HG02571 (cell line): ENCODE data around the gene ATOH7.
"Not testable (repeated sequence)": the region's sequence is repeated elsewhere in the genome, so short reads cannot be mapped to it uniquely, and the experiment has no call there.

ENCODE experiments used
- ATAC-seq: cut with Tn5 transposase; IDR thresholded peaks from one replicate; pipeline ENCODE4 v1.9.1; 2021; ENCODE audit warnings: mild to moderate bottlenecking, moderate library complexity; ENCODE audit not compliant: unreplicated experiment

Gene ATOH7

DNA sequence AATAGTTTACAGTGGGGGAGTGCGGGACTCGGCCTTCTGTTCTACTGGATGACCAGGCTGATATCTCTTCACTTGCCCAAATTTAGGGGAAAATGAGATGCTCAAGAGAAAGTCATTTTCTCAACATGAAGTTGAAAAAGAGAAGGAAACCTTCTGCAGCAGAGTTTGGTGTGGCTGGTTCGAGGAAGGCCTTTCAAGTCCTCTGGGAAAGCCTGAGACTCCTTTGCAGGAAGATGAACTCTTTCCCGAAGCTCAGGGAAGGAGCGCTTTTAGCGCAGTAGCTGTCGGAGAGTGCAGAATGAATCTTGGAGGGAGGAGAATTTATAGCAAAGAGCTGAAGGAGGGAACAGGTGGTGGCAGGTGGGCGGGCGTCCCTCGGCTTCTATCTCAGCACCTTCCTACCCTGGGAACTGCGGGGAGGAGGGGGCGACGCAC is at the start of gene ATOH7:
TSS of gene ATOH7 (minus strand) at position 297 of the 435 bp plus-strand sequence. CDS start 436 bp downstream, outside the sequence.
- ATAC-seq, result no peak

DNA sequence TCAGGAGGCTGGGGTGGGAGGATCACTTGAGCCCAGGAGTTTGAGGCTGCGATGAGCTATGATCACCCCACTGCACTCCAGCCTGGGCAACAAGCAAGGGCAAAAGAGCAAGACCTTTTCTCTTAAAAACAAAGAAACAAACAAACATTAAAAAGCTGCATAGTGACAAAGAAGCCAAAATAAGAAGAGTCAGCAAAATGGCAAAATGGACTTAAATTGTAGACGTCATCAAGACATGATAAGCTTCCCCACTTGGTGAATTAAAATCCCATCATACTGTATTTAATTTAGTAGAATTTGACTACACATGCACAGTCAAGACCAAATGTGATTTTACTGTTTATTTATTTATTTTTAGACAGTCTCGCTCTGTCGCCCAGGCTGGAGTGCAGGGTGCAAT is 48.8 kb upstream of the ATOH7 start:
- ATAC-seq, result no peak

DNA sequence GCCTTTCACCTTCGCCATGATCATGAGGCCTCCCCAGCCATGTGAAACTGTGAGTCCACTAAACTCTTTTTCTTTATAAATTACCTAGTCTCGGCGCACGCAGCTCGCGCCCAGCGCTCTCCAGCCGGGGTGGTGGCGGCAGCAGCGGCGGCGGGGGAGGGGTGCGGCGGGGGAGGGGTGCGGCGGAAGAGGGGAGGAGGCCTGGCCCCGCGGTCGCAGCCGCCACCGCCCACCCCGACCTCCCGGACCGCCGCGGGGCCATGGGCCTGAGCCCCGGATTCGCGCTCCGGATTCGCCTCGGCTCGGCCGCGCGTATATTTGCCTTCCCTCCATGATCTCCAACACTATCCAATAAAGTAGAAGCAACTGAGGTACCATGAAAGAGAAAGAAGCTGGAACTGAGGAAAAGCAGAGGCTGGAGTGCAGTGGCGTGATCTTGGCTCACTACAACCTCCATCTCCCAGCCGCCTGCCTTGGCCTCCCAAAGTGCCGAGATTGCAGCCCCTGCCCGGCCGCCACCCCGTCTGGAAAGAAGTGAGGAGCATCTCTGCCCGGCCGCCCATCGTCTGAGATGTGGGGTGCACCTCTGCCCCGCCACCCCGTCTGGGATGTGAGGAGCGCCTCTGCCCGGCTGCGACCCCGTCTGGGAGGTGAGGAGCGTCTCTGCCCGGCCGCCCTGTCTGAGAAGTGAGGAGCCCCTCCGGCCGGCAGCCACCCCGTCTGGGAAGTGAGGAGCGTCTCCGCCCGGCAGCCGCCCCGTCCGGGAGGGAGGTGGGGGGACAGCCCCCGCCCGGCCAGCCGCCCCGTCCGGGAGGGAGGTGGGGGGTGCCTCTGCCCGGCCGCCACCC is 47.2 kb upstream of the ATOH7 start:
- ATAC-seq, result not testable (repeated sequence)

DNA sequence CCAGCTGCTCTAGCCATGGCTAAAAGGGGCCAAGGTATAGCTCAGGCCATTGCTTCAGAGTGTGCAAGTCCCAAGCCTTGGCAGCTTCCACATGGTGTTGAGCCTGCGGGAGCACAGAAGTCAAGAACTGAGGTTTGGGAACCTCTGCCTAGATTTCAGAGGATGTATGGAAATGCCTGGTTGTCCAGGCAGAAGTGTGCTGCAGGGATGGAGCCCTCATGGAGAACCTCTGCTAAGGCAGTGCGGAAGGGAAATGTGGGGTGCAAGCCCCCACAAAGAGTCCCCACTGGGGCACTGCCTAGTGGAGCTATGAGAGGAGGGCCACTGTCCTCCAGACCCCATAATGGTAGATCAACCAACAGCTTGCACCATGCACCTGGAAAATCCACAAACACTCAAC is 45.9 kb upstream of the ATOH7 start:
- not testable (repeated sequence) for ATAC-seq

DNA sequence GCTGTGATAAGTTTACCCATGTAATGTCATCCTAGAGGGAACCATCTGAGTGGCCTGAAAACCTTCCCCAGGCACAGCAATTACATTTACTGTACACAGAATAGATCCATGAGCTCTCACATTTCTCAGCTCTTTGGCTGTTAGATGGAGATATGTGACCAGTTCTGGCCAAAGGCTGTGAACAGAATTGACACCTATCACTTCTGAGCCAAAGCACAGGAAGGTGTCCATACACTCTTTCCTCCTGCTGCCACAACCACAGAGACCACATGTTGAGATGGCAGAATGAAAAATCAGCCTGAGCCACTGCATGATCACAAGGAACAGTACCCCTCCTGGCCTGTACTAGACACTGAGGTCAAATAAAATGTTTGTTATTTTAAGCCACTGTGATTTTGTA is 44.3 kb upstream of the ATOH7 start:
- ATAC-seq, result no peak

DNA sequence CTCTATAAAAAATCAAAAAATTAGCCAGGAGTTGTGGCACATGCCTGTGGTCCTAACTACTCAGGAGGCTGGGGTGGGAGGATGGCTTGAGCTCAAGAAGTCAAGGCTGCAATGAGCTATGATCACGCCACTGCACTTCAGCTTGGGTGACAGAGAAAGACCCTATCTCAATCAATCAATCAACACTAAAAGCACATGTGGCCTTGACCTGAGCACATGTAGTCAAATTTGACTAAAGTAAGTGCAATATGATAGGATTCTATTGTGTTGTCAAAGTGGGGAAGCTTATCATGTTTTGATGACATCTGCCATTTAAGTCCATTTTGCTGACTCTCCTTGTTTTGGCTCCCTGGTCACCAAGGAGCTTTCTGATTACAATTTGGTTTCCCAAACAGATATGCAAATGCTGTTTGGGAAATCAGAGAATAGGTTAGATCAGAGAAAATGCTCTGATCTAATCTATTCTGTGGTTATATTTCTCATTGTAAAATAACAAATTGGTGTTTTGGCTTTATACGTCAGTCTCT is 43.8 kb upstream of the ATOH7 start:
- ATAC-seq, result no peak

DNA sequence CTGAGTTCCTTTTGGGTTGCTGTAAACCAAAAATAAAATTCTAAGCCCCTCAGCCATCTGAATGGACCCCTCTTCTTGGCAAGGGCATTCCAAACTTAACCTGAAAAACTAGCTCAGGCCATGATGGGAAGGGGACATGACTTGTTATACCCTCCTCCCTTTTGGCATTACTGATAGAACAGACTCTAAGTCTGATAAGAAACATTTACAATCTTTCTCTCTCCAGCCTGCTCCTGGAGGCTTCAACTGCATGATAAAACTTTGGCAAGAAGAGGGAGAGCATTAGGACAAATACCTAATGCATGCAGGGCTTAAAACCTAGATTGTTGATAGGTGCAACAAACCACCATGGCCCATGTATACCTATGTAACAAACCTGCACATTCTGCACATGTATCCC is 40.9 kb upstream of the ATOH7 start:
- ATAC-seq, result no peak

DNA sequence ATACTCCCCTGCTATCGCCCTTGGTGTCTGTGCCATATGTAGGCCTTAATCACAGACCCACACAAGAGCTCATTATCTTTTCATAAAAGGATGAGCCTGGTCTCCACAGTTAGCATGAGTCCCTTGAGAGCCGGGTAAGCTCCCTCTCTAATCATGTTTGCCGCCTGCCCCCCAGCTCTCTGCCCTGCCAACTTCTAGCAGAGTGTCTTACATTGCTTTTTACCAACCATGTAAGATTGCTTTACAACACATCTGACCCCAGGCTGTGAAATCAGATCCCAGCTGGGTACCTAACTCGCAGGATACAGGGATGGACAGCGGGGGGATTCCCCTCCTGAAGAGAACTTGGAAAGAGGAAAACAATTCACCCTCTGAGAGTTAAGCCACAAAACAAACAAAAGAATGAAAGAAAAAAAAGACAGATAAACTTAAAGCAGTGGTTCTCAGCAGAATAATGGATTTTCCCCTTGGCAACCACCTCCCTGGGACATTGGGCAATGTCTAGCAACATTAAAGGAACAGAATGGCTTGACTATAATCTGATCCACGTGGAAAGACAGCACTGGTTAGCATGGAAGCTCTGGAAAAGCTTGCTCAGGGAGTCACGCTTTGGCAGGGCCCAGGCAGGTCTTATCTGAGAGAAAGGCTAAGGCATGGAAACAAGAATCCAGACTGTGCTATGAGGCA is 39.4 kb upstream of the ATOH7 start:
- no peak for ATAC-seq

DNA sequence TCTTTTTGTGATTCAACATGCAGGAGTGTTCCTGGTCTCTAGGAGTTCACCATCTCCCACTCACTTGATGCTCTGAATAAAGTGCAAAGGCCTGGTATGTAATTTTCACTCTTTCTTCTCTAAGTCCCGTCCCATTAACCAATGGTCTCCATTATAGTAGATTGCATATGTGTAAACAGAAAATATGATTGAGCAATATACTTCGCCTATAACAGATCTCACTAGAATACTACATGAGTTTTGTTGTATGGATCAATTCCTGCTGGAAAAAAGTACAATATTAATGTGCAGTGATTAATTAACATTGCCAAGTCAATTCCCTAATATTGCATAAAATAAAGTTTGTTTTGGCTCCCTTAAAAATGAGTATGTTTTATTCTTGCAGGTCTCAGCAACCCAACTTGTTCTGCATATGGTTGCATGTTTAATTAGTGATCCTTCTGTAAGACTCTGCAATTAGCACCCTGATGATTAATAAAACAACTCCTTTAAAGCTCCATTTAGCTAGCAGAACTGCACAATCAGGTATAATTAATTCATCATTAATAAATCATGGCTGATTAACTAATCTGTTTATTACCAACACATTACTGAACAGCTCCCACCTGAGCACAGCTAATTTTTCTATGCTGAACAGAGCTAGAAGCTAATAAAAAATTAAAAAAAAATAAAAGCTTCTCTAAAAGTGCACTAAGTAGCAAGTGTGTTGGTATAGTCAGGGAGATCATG is 37.8 kb upstream of the ATOH7 start:
- no peak for ATAC-seq

DNA sequence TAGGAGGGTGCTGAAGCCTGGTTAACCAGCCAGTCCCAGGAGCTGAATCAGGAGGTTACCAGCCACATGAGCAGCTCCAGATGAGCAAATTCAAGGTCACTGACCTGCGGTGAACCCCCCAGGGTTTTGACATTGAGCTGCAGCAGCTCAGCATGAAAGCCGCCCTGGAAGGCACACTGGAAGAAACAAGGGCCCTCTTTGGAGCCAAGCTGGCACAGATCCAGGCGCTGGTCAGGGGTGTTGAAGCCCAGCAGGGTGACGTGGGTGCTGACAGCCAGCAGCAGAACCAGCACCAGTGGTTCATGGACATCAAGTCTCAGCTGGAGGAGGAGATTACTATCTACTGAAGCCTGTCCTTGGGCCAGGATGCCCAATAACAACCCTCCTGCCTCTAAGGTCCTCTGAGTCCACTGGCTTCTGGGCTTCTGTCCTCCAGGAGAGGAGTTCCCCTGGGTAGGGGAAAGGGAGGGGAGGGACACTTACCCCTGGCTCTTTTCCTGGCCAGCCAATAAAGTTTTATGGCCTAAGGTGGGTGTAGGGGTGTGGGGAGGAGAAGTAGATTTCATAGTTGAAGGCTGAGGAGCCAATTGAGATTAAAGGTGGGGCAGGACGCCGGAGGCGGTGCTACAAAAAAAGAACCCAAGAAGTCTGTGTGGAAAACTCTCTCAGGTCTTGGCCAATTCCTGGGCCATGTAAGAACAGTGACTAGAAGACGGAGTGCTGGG is 29.4 kb upstream of the ATOH7 start:
- no peak for ATAC-seq

DNA sequence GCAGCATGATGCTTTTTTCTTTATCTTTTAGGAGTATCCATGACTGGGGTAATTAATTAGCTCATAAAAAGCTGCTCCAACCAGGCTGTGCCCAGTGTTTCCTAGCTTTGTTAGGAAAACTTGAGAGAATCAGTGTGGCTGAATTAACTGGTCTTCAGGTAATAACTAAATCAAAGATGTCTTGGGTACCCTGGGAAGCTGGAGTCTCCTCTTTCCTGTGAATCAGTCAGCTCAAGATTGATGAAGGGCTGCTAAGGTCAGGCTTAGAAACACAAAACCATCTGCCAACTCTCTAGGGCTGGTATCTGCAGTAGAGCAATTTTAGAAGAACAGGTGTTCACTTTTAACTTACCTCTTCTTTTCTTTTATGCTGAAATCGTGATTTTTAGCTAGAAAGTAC is 21.4 kb upstream of the ATOH7 start:
- no peak for ATAC-seq

DNA sequence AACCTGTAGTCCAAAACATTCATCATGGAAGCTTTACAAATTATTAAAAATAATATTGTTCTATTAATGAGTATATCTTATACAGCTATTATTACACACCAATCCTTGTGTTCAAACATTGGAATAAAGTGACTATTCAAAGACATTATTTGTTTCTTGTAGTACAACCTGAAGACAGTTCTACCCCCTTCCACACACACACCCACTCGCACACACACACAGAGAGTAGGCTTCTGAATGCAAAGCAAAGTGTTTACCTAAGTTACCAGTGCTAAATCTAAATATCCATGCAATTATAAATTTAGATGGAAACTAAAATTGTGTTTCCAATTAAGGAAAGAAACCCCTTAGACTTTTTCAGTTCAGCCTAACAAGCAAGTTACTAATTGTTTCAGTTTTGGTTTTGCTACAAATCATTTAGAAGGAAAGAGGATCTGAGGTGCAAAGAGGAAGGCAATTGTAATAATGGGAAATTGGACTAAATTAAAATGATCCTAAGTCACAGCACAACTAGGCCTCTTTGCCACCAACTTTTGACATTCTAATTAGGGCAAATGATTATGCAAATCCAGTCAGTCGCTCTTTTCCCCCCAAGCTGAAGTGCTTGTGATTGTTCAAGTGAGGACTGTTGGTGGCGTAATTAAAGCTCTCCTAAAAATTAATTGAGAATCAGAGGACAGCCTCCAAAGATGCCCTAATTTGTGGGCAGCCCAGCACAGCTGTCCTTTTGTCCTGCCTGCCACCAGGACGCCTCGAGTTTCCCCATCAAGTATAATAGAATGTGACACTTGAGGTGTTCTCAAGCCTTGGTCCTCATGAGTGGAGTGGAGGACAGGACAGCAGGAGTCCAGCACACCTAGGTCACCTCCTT is 19.9 kb upstream of the ATOH7 start:
- no peak for ATAC-seq

DNA sequence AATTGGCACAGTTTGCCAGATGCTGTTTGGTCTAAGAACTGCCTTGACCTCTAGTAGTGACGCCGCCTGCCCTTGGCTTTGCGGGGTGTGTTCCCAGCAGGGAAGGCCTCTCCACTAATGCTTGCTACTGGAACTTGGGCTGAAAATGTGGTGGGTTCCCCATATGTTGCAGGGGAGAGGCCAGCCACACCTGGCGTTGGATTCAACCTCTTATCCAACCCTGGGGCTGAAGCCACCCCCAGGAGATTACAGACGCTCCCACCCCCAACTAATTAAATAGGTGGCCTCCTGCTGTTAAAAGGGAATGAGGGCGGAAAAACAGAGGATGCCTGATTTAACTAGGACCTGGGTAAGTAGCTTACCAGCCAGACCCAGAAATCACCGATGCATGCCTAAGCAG is 19.2 kb upstream of the ATOH7 start:
- no peak for ATAC-seq

DNA sequence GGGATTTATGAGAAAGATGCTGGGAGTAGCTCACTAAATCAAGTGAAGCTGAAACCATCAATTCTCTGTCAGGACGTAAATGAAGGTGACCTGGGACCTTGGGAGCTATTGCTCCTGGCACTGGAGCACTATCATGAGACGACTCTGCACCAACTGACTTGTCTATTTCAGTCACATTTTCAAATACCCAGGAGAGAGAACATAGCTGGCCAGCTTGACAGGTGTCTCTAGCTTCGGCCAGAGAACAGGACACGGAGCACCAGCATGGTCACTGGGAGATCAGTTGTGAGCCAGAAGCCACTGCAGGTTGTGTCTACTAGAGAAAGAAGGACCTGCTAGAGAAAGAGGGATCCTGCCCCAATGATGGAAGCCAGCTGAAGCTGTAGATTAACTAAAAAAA is 17.4 kb upstream of the ATOH7 start:
- no peak for ATAC-seq

DNA sequence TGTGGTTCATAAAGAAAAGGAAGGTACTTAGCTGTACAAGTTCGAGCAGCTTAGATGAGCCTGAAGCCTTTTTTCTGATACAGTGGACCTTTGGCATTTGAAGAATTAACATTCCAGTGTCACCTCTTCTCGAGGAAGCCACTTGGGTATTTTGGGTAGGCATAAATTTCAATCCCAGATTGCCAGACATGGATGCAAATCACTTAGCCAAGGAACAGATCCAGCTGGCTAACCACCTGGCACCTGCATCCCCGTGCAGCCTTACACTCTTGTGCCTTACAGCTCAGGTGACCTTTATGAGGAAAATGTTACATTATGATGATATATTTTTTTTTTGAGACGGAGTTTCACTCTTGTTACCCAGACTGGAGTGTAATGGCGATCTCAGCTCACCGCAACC is 16.0 kb upstream of the ATOH7 start:
- no peak for ATAC-seq

DNA sequence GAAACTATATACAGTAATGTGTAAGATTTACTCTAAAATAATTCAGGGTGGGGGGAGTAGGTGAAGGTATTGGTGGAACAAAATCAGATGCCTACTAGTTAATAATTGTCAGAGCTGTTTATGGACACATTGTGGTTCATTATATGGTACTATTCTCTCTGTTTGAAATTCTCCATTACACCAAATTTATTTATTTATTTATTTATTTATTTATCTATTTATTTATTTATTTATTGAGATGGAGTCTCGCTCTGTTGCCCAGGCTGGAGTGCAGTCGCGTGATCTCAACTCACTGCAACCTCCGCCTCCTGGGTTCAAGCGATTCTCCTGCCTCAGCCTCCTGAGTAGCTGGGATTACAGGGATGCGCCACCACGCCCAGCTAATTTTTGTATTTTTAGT is 14.5 kb upstream of the ATOH7 start:
- not testable (repeated sequence) for ATAC-seq

DNA sequence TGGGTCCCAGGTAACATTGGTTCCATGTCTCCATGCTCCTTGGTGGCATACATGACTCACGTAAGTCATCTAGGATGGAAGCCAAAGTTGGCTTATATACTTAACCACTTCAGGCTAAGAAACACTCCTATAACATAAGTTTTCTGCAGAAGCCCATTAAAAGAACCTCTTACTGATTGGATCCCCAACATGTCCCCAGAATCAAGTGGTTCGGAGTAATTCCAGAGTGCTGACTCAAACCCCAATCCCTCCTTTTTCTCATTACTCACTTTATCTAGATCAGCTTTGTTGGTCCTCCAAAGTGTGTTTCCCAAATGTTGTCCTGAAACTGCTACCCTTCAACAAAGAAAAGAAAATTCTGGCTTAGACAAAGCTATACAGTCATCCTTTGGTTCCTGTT is 10.1 kb upstream of the ATOH7 start:
- ATAC-seq, result no peak

DNA sequence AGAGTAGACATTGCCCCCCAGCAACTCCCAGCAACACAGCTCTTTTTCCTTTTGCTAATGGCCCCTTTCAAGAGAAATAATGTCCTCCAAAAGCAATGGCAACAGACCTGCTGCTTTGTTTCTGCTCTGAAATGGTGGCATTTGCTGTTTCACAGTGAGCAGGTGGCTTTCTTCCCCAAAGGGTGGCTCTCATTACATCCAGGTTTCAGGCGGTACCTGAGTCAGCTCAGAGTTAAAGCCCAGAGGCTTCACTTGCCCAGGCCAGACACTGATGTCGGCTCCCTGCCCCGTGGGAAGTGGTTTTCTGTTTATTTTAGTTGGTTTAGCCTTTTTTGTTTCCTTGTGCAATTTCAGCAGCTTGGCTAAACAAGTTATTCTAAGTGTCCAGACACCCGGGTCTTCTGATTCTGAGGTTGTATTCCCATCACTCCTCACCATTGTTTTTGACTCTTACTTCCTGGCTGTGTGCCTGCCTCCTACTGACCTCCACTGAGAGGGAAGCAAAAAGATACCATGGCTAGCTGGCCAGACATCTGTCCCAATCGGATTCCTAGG is 7.8 kb upstream of the ATOH7 start:
- no peak for ATAC-seq

DNA sequence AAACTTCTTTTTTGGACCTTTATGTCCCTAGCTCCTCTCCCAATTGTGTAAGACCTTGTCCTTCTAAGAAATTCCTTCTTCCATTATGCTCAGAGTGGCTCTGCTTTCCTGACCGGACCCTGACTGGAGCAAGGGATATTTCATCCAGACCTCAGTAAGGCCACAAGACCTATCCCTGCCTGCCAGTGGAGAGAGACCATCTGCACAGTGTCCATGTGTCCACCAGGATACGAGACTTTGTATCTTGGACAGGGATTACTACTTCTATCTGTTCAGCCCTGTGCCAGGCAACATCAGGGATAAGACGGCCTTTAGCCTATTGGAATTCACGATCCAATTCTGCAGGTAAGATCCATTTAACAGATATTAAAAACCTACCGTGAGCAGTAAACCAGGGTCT is 7.2 kb upstream of the ATOH7 start:
- no peak for ATAC-seq

DNA sequence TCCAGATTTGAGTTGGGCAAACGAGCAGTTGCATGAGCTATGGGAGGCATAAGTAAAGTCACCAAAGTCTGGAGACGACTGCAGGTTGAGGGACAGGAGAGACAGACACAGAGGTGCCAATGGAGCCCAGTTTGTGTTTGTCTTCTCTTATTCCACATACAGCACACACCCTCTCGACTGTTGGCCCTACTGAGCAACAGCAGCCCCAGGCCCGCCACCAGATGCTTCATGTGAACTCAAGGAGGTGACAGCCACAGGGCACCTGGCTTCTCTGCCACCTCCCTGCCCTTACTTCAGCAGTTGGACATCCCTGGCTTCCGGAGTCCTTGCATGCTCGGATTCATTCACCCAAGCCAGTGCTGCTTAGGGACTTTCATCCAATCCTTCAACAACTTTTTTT is 6.5 kb upstream of the ATOH7 start:
- ATAC-seq, result no peak
